Mesendoderm (in vitro differentiated cells): ENCODE results near the gene SNAPC2.

Experiments used
- DNase-seq: peaks from one replicate; pipeline ENCODE4 v3.0.0; 2013
- H2AK5ac ChIP-seq: 2 replicates; pipeline ENCODE4 v1.6.1; 2013; ENCODE audit warnings: low read length, inconsistent platforms
- H2BK120ac ChIP-seq: 2 replicates; pipeline ENCODE4 v1.6.1; 2013; ENCODE audit warnings: low read depth, mild to moderate bottlenecking, low read length, moderate library complexity, mixed read lengths
- H2BK15ac ChIP-seq: replicated peaks from 2 replicates; pipeline ENCODE4 v1.6.1; 2013; ENCODE audit warnings: low read depth, mild to moderate bottlenecking, moderate library complexity
- H2BK5ac ChIP-seq: 2 replicates; pipeline ENCODE4 v1.6.1; 2013; ENCODE audit warnings: low read length, inconsistent platforms
- H3K18ac ChIP-seq: 2 replicates; pipeline ENCODE4 v1.6.1; 2013; ENCODE audit warnings: mild to moderate bottlenecking, low read length, mixed read lengths
- H3K23ac ChIP-seq: one replicate; pipeline ENCODE4 v1.6.1; 2013; ENCODE audit warnings: low read length
- H3K27ac ChIP-seq: 2 replicates; pipeline ENCODE4 v1.5.1; 2013; ENCODE audit warnings: low read depth, mild to moderate bottlenecking, inconsistent platforms, low read length, moderate library complexity
- H3K27me3 ChIP-seq: 2 replicates; pipeline ENCODE4 v1.6.1; 2013; ENCODE audit warnings: low read length, control low read depth, mild to moderate bottlenecking, inconsistent platforms; ENCODE audit not compliant: insufficient read depth, poor library complexity
- H3K36me3 ChIP-seq: 2 replicates; pipeline ENCODE4 v1.6.1; 2013; ENCODE audit warnings: low read length, inconsistent platforms; ENCODE audit not compliant: control insufficient read depth, insufficient read depth
- H3K4ac ChIP-seq: one replicate; pipeline ENCODE4 v1.6.1; 2013; ENCODE audit warnings: low read depth, mild to moderate bottlenecking, low read length, moderate library complexity
- H3K4me1 ChIP-seq: 2 replicates; pipeline ENCODE4 v1.6.1; 2013; ENCODE audit warnings: low read depth, low read length, inconsistent platforms; ENCODE audit not compliant: control insufficient read depth
- H3K4me2 ChIP-seq: 2 replicates; pipeline ENCODE4 v1.6.1; 2013; ENCODE audit warnings: low read length
- H3K4me3 ChIP-seq: 2 replicates; pipeline ENCODE4 v1.5.1; 2013; ENCODE audit warnings: mild to moderate bottlenecking, low read length
- H3K56ac ChIP-seq: one replicate; pipeline ENCODE4 v1.6.1; 2013; ENCODE audit warnings: low read length
- H3K79me1 ChIP-seq: 2 replicates; pipeline ENCODE4 v1.6.1; 2013; ENCODE audit warnings: low read length, inconsistent platforms
- H3K79me2 ChIP-seq: 2 replicates; pipeline ENCODE4 v1.6.1; 2013; ENCODE audit warnings: mild to moderate bottlenecking, low read length; ENCODE audit not compliant: control insufficient read depth, insufficient read depth
- H3K9ac ChIP-seq: 2 replicates; pipeline ENCODE4 v1.6.1; 2013; ENCODE audit warnings: low read length, inconsistent platforms
- H4K5ac ChIP-seq: one replicate; pipeline ENCODE4 v1.6.1; 2013; ENCODE audit warnings: low read length
- H4K8ac ChIP-seq: one replicate; pipeline ENCODE4 v1.6.1; 2013; ENCODE audit warnings: low read depth, mild to moderate bottlenecking, control low read depth, low read length, moderate library complexity
- WGBS: extraction: QIAGEN DNeasy Blood & Tissue Kit; methylation state at CpG from one replicate; pipeline ENCODE4 v1.1.7; 2013; ENCODE audit warnings: low lambda C conversion rate, missing lambda C conversion rate; ENCODE audit not compliant: insufficient coverage; ENCODE audit errors: extremely low coverage; 5-methylcytosine and 5-hydroxymethylcytosine counted together

SNAPC2 gene

DNA sequence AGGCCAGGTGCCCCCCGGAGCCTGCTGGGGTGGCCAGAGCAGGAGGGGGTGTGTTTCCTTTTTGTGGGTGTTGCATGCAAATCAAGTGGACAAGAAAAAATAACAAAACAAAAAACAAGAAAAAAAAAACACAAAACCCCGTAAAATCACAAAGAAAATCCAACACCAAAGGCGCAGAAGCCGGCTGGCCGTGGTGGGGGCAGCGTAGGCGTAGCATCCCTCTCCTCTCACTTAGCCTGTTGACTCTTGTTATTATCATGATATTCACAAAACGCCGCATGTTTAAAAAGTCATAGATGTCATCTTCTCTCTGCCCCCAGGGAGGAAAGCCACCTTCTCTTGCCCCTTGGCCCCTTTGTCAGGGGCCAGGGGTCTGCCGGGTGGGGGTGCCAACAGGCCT, 6.5 kb upstream of the SNAPC2 start:
- H4K8ac ChIP-seq = no peak overlapping the region
- no peak overlapping the region for H3K56ac ChIP-seq
- H2BK15ac ChIP-seq = no peak overlapping the region
- H3K9ac ChIP-seq = no peak overlapping the region
- H3K36me3 ChIP-seq = peaks cover 3% of the 10 kb centered on the region
- H2AK5ac ChIP-seq = no peak overlapping the region
- no peak overlapping the region for H3K4me2 ChIP-seq
- H3K4ac ChIP-seq = no peak overlapping the region
- DNase-seq = no peak
- H3K79me1 ChIP-seq = no peaks in the 10 kb centered on the region
- WGBS = no CpG with 5 or more reads among the region's 10 CpGs
- H3K4me3 ChIP-seq = no peak overlapping the region
- H3K18ac ChIP-seq = no peak overlapping the region
- no peak overlapping the region for H4K5ac ChIP-seq
- no peaks in the 10 kb centered on the region for H3K4me1 ChIP-seq
- no peak overlapping the region for H3K27ac ChIP-seq
- no peaks in the 10 kb centered on the region for H3K79me2 ChIP-seq
- no peak overlapping the region for H3K23ac ChIP-seq
- no peak overlapping the region for H2BK120ac ChIP-seq
- peaks cover 19% of the 10 kb centered on the region for H3K27me3 ChIP-seq
- no peak overlapping the region for H2BK5ac ChIP-seq

DNA sequence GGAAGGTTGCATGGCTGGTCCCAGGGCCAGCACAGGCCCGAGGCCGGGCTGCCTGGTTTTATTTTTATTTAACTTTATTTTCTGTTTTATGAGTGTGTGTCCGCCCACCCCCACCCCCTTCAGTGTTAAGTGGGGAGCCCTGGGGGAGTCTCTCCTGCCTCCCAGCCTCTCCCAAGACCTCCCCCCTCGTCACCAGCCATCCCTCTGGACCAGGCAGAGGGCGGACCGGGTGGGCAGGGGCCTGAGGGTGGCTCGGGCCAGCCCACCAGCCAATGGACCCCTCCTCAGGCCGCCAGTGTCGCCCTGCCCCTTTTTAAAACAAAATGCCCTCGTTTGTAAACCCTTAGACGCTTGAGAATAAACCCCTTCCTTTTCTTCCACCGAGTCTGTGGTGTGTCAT, 6.0 kb upstream of the SNAPC2 start:
- no peak for DNase-seq
- no peak overlapping the region for H3K4ac ChIP-seq
- H3K23ac ChIP-seq = no peak overlapping the region
- H3K27ac ChIP-seq = no peak overlapping the region
- H3K79me1 ChIP-seq = no peaks in the 10 kb centered on the region
- no peaks in the 10 kb centered on the region for H3K4me1 ChIP-seq
- no peak overlapping the region for H3K18ac ChIP-seq
- no peak overlapping the region for H3K56ac ChIP-seq
- no peak overlapping the region for H3K9ac ChIP-seq
- WGBS = no CpG with 5 or more reads among the region's 12 CpGs
- no peak overlapping the region for H4K5ac ChIP-seq
- no peak overlapping the region for H4K8ac ChIP-seq
- no peak overlapping the region for H3K4me2 ChIP-seq
- no peak overlapping the region for H3K4me3 ChIP-seq
- peaks cover 19% of the 10 kb centered on the region for H3K27me3 ChIP-seq
- H2BK120ac ChIP-seq = no peak overlapping the region
- H3K36me3 ChIP-seq = peaks cover 3% of the 10 kb centered on the region
- H2BK5ac ChIP-seq = no peak overlapping the region
- no peaks in the 10 kb centered on the region for H3K79me2 ChIP-seq
- H2BK15ac ChIP-seq = no peak overlapping the region
- no peak overlapping the region for H2AK5ac ChIP-seq

DNA sequence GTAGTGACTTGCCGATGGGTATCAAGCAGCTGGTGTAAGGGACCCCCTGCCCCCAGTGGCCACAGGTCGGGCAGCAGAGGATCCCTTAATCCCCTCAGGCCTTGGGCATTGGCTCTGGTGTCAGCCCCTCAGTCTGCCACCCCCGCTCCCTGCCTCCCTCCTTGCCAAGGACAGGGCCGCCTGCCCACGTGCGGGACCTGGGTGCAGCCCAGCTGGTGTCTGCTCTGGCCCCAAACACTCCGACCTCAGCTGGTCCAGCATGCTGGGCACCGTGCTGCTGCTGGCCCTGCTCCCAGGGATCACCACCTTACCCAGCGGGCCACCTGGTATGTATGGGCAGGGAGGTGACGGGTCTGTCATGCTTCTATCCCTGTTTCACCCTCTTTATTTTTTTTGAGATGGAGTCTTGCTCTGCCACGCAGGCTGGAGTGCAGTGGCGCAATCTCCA, 5.5 kb upstream of the SNAPC2 start, which contains the start of gene TGFBR3L:
Gene TGFBR3L (plus strand): TSS at position 233 of the 448 bp plus-strand sequence.
- Histone ChIP-seq H3K18ac (no peak within 1 kb of the TSS), H3K4me2 (no peak within 1 kb of the TSS), H3K36me3 (peaks cover 3% of the 10 kb centered on the region), H3K27ac (no peak within 1 kb of the TSS), H3K4ac (no peak within 1 kb of the TSS), H4K8ac (no peak within 1 kb of the TSS), H2AK5ac (no peak within 1 kb of the TSS), H3K56ac (no peak within 1 kb of the TSS), H4K5ac (no peak within 1 kb of the TSS), H3K23ac (peak within 1 kb of the TSS; percentile 2), H3K79me1 (no peaks in the 10 kb centered on the region), H3K9ac (no peak within 1 kb of the TSS), H2BK15ac (no peak within 1 kb of the TSS), H3K4me3 (no peak within 1 kb of the TSS), H3K27me3 (peaks cover 19% of the 10 kb centered on the region), H3K79me2 (no peaks in the 10 kb centered on the region), H3K4me1 (no peaks in the 10 kb centered on the region), H2BK120ac (no peak within 1 kb of the TSS), H2BK5ac (no peak within 1 kb of the TSS)
- no peak for DNase-seq
- no CpG with 5 or more reads among the region's 12 CpGs for WGBS

DNA sequence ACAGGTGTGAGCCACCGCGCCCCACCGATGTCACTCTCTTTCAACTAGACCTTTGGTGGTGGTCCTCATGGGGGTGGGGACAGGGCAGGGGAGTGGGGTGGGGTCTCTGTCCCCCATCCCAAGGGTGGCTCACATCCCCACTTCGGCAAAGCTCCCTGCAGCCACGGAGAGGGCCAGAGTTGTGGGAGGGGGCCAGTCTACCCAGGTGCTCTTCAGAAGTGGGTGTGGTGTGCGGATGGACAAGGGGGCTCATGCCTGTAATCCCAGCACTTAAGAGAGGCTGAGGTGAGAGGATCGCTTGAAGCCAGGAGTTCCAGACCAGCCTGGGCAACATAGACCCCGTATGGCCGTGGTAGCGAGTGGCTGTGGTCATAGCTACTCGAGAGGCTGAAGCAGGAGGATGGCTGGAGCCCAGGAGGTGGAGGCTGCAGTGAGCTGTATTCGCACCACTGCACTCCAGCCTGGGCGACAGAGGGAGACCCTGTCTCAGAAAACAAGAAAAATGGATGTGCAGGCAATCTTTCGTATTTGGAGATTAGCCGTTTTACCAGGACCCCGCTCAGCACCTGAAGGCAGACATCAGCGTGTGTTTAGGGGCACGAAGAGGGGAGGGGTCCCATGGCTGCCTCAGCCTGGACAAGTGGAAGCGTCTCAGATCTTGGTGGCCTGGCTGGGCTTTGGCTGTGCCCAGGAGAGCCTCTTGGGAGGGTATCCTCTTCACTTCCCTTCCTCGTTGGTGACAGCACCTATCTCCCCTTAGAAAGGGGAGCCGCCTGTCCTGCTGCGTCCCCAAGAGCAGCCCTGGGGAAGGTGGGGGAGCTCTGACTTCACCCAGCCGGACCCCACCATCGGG, 4.7 kb upstream of the SNAPC2 start:
- Histone ChIP-seq H3K9ac (no peak overlapping the region), H3K23ac (peak overlapping the region; percentile 2), H2BK5ac (no peak overlapping the region), H3K27ac (no peak overlapping the region), H2AK5ac (no peak overlapping the region), H3K79me1 (no peaks in the 10 kb centered on the region), H3K56ac (no peak overlapping the region), H3K18ac (no peak overlapping the region), H3K4me3 (no peak overlapping the region), H3K4me1 (peaks cover 2% of the 10 kb centered on the region), H2BK15ac (no peak overlapping the region), H4K5ac (no peak overlapping the region), H2BK120ac (no peak overlapping the region), H3K27me3 (peaks cover 19% of the 10 kb centered on the region), H3K4ac (no peak overlapping the region), H3K36me3 (peaks cover 3% of the 10 kb centered on the region), H4K8ac (no peak overlapping the region), H3K79me2 (no peaks in the 10 kb centered on the region), H3K4me2 (no peak overlapping the region)
- DNase-seq = no peak
- no CpG with 5 or more reads among the region's 24 CpGs for WGBS

DNA sequence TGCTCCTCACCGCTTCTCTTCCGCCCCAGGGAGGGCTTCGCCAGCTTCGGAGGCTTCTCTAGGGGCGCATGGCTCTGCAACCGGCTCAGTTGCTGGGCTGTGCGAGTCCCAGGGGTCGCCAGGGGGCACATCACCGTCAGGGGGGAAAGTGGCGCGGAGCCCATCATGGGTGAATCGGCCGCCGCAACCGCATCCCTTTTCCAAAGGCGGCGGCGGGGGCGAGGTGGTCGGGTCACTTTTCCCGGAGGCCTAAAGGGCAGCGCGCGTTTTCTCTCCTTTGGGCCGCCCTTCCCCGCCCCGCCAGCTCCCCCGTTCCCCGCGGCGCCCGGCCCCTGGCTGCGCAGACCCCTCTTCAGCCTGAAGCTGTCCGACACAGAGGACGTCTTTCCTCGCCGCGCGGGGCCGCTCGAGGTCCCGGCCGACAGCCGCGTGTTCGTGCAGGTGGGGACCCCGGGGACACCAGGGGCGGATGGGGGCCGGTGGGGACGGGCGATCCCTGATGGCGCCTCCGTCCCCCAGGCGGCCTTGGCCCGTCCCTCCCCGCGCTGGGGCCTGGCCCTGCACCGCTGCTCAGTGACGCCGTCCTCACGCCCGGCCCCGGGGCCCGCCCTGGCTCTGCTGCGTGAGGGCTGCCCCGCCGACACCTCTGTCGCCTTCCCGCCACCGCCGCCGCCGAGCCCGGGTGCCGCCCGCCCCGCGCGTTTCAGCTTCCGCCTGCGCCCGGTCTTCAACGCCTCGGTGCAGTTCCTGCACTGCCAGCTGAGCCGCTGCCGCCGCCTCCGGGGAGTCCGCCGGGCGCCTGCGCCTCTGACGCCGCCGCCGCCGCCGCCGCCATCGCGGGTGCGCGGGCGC, 3.8 kb upstream of the SNAPC2 start:
- Histone ChIP-seq H3K4me1 (peaks cover 2% of the 10 kb centered on the region), H3K4me3 (no peak overlapping the region), H3K27me3 (peaks cover 19% of the 10 kb centered on the region), H3K27ac (no peak overlapping the region), H3K23ac (peak overlapping the region; percentile 2), H3K18ac (no peak overlapping the region), H2AK5ac (no peak overlapping the region), H3K4me2 (peak overlapping the region; percentile 37), H2BK5ac (no peak overlapping the region), H3K36me3 (peaks cover 3% of the 10 kb centered on the region), H3K56ac (peak overlapping the region; percentile 67), H2BK120ac (no peak overlapping the region), H4K8ac (no peak overlapping the region), H3K4ac (no peak overlapping the region), H3K79me1 (no peaks in the 10 kb centered on the region), H3K79me2 (no peaks in the 10 kb centered on the region), H2BK15ac (no peak overlapping the region), H3K9ac (peak overlapping the region; percentile 40), H4K5ac (no peak overlapping the region)
- peak; percentile 29 for DNase-seq
- WGBS = no CpG with 5 or more reads among the region's 104 CpGs
